Right atrium auricular region (tissue), 2 donors: ENCODE results near the gene PLEKHG4. TPM values are rescaled to one million over a fixed set of nuclear protein-coding genes. Genes with fewer than 3 reads are reported as not detected.

ENCODE experiments used
- DNase-seq: peaks from one replicate; pipeline ENCODE4 v3.0.0-alpha.2; 2019; ENCODE audit warnings: low spot score
- H3K27ac ChIP-seq, 2 donors: fragments of 200-600 bp; sonication (generic); 1 replicate in 1 of 2; 2 replicates in 1 of 2; pipeline ENCODE4 v1.5.1; 2016 to 2019
- H3K27me3 ChIP-seq, 2 donors: fragments of 200-600 bp; sonication (generic); one replicate each; pipeline versions ENCODE4 v1.5.1 to v1.6.0; 2017 to 2019
- H3K36me3 ChIP-seq: fragments of 200-600 bp; sonication (generic); one replicate; pipeline ENCODE4 v1.5.1; 2016
- H3K4me1 ChIP-seq, 2 donors: fragments of 200-600 bp; sonication (generic); one replicate each; pipeline versions ENCODE4 v1.5.1 to v1.6.0; 2017 to 2019
- H3K4me3 ChIP-seq, 2 donors: fragments of 200-600 bp; sonication (generic); 1 replicate in 1 of 2; 2 replicates in 1 of 2; pipeline ENCODE4 v1.5.1; 2017 to 2019; ENCODE audit warnings: mild to moderate bottlenecking in 1 of 2, moderate library complexity in 1 of 2
- H3K9me3 ChIP-seq, 2 donors: fragments of 200-600 bp; sonication (generic); one replicate each; pipeline ENCODE4 v1.5.1; 2019
- total RNA-seq, 2 donors: library from RNA; depleted of rRNA; stranded (reverse); fragments of >200 nt; gene quantifications; one replicate each; pipeline ENCODE4 v1.1.0, GENCODE V29; 2016
- TF ChIP-seq, protein P1 (sequence below), 2 donors: fragments of 200-600 bp; sonication (generic); IDR thresholded peaks; one replicate each; pipeline ENCODE4 v1.5.1; 2019; ENCODE audit warnings: antibody characterized with exemption in 2 of 2

The PLEKHG4 gene
- total RNA-seq, 2 donors from 2014 or later: 1.1 to 3.9 TPM

GRCh38 chr16:67238806-67239470 is 40.4 kb upstream of the PLEKHG4 start:
- Histone ChIP-seq H3K4me1 (peaks cover 0 to 42% of the 10 kb centered on the region in 2 donors), H3K4me3 (no peak overlapping the region), H3K36me3 (peaks cover 59% of the 10 kb centered on the region), H3K9me3 (no peaks in the 10 kb centered on the region), H3K27ac (no peak overlapping the region), H3K27me3 (no peaks in the 10 kb centered on the region)
- no peak for DNase-seq
- TF ChIP-seq, protein P1, sequence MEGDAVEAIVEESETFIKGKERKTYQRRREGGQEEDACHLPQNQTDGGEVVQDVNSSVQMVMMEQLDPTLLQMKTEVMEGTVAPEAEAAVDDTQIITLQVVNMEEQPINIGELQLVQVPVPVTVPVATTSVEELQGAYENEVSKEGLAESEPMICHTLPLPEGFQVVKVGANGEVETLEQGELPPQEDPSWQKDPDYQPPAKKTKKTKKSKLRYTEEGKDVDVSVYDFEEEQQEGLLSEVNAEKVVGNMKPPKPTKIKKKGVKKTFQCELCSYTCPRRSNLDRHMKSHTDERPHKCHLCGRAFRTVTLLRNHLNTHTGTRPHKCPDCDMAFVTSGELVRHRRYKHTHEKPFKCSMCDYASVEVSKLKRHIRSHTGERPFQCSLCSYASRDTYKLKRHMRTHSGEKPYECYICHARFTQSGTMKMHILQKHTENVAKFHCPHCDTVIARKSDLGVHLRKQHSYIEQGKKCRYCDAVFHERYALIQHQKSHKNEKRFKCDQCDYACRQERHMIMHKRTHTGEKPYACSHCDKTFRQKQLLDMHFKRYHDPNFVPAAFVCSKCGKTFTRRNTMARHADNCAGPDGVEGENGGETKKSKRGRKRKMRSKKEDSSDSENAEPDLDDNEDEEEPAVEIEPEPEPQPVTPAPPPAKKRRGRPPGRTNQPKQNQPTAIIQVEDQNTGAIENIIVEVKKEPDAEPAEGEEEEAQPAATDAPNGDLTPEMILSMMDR (IDR thresholded peaks at IDR 0.05): no peak

- TF ChIP-seq, protein P1 (IDR thresholded peaks at IDR 0.05): no peak
- Histone ChIP-seq H3K36me3 (peaks cover 43% of the 10 kb centered on the region), H3K4me3 (no peak overlapping the region), H3K4me1 (peaks cover 0 to 58% of the 10 kb centered on the region in 2 donors), H3K27me3 (no peaks in the 10 kb centered on the region), H3K27ac (peak overlapping the region; percentile 94 to 95), H3K9me3 (no peaks in the 10 kb centered on the region)
- DNase-seq: no peak
Measured at GRCh38 chr16:67240506-67240905, 38.8 kb upstream of the PLEKHG4 start.

GRCh38 chr16:67241008-67241900 is 38.1 kb upstream of the PLEKHG4 start:
- peaks cover 0 to 64% of the 10 kb centered on the region in 2 donors for H3K4me1 ChIP-seq
- DNase-seq: peak; percentile 83
- peak overlapping the region; percentile 94 to 95 for H3K27ac ChIP-seq
- TF ChIP-seq, protein P1 (IDR thresholded peaks at IDR 0.05): no peak
- no peaks in the 10 kb centered on the region for H3K27me3 ChIP-seq
- H3K36me3 ChIP-seq: peaks cover 36% of the 10 kb centered on the region
- no peaks in the 10 kb centered on the region for H3K9me3 ChIP-seq
- no peak overlapping the region for H3K4me3 ChIP-seq

GRCh38 chr16:67242138-67242730 is 37.1 kb upstream of the PLEKHG4 start:
- no peaks in the 10 kb centered on the region for H3K9me3 ChIP-seq
- H3K27ac ChIP-seq: peak overlapping the region; percentile 94 to 95
- TF ChIP-seq, protein P1 (IDR thresholded peaks at IDR 0.05): no peak
- no peak for DNase-seq
- H3K36me3 ChIP-seq: peaks cover 26% of the 10 kb centered on the region
- H3K27me3 ChIP-seq: no peaks in the 10 kb centered on the region
- H3K4me1 ChIP-seq: peaks cover 0 to 64% of the 10 kb centered on the region in 2 donors
- no peak overlapping the region for H3K4me3 ChIP-seq

DNA sequence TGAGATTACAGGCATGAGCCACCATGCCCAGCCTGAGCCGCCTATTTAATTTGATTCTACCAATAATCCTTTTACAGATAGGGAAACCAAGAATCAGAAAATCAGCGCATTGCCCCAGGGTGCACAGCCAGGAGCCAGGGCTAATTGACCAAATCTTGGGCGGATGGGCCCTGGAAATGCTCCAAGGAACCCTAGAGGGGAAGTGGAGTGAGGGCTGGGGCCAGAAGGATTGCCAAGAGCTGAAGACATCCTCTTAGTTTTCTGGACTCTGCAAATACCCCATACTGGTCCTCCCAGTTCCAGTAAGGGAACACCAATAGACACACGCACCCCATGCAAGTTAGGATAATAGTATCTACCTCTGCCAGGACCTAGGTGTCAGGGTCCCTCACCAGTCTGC is 35.9 kb upstream of the PLEKHG4 start:
- no peaks in the 10 kb centered on the region for H3K9me3 ChIP-seq
- DNase-seq: no peak
- H3K27ac ChIP-seq: peak overlapping the region; percentile 94 to 95
- no peaks in the 10 kb centered on the region for H3K27me3 ChIP-seq
- H3K4me3 ChIP-seq: no peak overlapping the region
- H3K36me3 ChIP-seq: peaks cover 14% of the 10 kb centered on the region
- peaks cover 0 to 74% of the 10 kb centered on the region in 2 donors for H3K4me1 ChIP-seq
- TF ChIP-seq, protein P1 (IDR thresholded peaks at IDR 0.05): no peak
